GM12878 (cell line): ENCODE measurements around the gene HUNK. TPM values are rescaled to one million over a fixed set of nuclear protein-coding genes. Genes with fewer than 3 reads are reported as not detected.

Experiments used
- ATAC-seq: fragments of 200-7000 bp; cut with Tn5 transposase; 3 replicates; pipeline ENCODE4 v1.9.1; 2020; ENCODE audit warnings: mild to moderate bottlenecking, moderate library complexity
- BruUV-seq: library from RNA; stranded (reverse); fragments of 400-500 nt; replicated peaks from 2 replicates; lab custom pipeline; 2021; lab: Mats Ljungman, UMichigan
- CTCF ChIA-PET: fragments of 300-600 bp; sonication (Branson Sonifier 250); formaldehyde crosslinking; extraction: SDS; loops from one replicate; lab custom pipeline; 2021; ENCODE audit warnings: inconsistent platforms; lab: Yijun Ruan, JAX
- POLR2A ChIA-PET: fragments of 350-600 bp; formaldehyde crosslinking; extraction: SDS; loops from one replicate; lab custom pipeline; 2021; ENCODE audit warnings: inconsistent platforms; lab: Charles Lee
- RAD21 ChIA-PET: fragments of 300-600 bp; sonication (Branson Sonifier 250); formaldehyde crosslinking; loops from one replicate; lab custom pipeline; 2023; ENCODE audit warnings: antibody characterized with exemption; ENCODE audit not compliant: unreplicated experiment; lab: Charles Lee
- SMC1A ChIA-PET: fragments of 300-600 bp; sonication (Branson Sonifier 250); formaldehyde crosslinking; loops from one replicate; lab custom pipeline; 2023; ENCODE audit not compliant: unreplicated experiment, uncharacterized antibody; lab: Charles Lee
- DNase-seq: peaks from one replicate; pipeline ENCODE4 v3.0.0-alpha.2; 2011; ENCODE audit warnings: low read depth, low spot score
- FAIRE-seq: peaks from 3 replicates; lab custom pipeline; 2011; peaks lifted over from hg19 to GRCh38; lab: Jason Lieb, UNC
- H2AFZ ChIP-seq: 2 replicates; pipeline ENCODE4 v1.6.0; 2011; ENCODE audit warnings: low read depth, low read length, control low read depth; ENCODE audit not compliant: control insufficient read depth
- H3K27ac ChIP-seq: 2 replicates; pipeline ENCODE4 v1.5.1; 2011; ENCODE audit warnings: control low read depth; ENCODE audit not compliant: control insufficient read depth, insufficient read depth
- H3K27me3 ChIP-seq, 2 experiments: replicated peaks in 1 of 2; 2 replicates each; pipeline versions ENCODE4 v1.6.0 to v1.6.1; 2011; ENCODE audit warnings: low read length in 1 of 2; ENCODE audit not compliant: control insufficient read depth in 2 of 2, insufficient read depth in 2 of 2
- H3K36me3 ChIP-seq, 2 experiments: 2 replicates each; pipeline ENCODE4 v1.5.1; 2011; ENCODE audit warnings: low read length in 1 of 2; ENCODE audit not compliant: control insufficient read depth in 2 of 2, insufficient read depth in 2 of 2
- H3K4me1 ChIP-seq: 2 replicates; pipeline ENCODE4 v1.6.1; 2011; ENCODE audit warnings: mild to moderate bottlenecking, low read length, moderate library complexity, mixed read lengths; ENCODE audit not compliant: control insufficient read depth, insufficient read depth
- H3K4me2 ChIP-seq: 2 replicates; pipeline ENCODE4 v1.6.0; 2011; ENCODE audit warnings: control low read depth; ENCODE audit not compliant: control insufficient read depth, insufficient read depth
- H3K4me3 ChIP-seq: fragments of 200-600 bp; sonication (generic); 2 replicates; pipeline ENCODE4 v1.5.1; 2016
- H3K79me2 ChIP-seq: 2 replicates; pipeline ENCODE4 v1.6.0; 2011; ENCODE audit warnings: low read length; ENCODE audit not compliant: control insufficient read depth, insufficient read depth
- H3K9ac ChIP-seq: 2 replicates; pipeline ENCODE4 v1.8.0; 2011; ENCODE audit warnings: low read length, control low read depth, mixed read lengths; ENCODE audit not compliant: control insufficient read depth, insufficient read depth
- H3K9me3 ChIP-seq: replicated peaks from 3 replicates; pipeline ENCODE4 v1.5.1; 2011; ENCODE audit warnings: mild to moderate bottlenecking, low read length; ENCODE audit not compliant: control insufficient read depth, insufficient read depth
- H4K20me1 ChIP-seq: 2 replicates; pipeline ENCODE4 v1.6.0; 2011; ENCODE audit not compliant: control insufficient read depth, insufficient read depth
- BRCA1 ChIP-seq: IDR thresholded peaks from 2 replicates; pipeline ENCODE4 v1.6.1; 2011; ENCODE audit warnings: low read depth, low read length, improper control_type of control experiment
- CREB1 ChIP-seq: IDR thresholded peaks from 2 replicates; pipeline ENCODE4 v1.6.1; 2012; ENCODE audit warnings: low read depth, mild to moderate bottlenecking, inconsistent platforms
- JUND ChIP-seq: IDR thresholded peaks from 2 replicates; pipeline ENCODE4 v1.6.1; 2012; ENCODE audit warnings: low read depth, mild to moderate bottlenecking, low read length, improper control_type of control experiment, moderate library complexity
- MTA2 ChIP-seq: fragments of 450-650 bp; IDR thresholded peaks from 2 replicates; pipeline ENCODE4 v1.6.1; 2016; ENCODE audit warnings: low read depth, mild to moderate bottlenecking, moderate library complexity
- NFYA ChIP-seq: IDR thresholded peaks from 2 replicates; pipeline ENCODE4 v1.6.1; 2011; ENCODE audit warnings: low read depth, mild to moderate bottlenecking, low read length, improper control_type of control experiment, borderline replicate concordance
- PML ChIP-seq: IDR thresholded peaks from 2 replicates; pipeline ENCODE4 v1.6.1; 2012; ENCODE audit warnings: low read length, inconsistent platforms
- POU2F2 ChIP-seq: IDR thresholded peaks from 3 replicates; pipeline ENCODE4 v1.6.1; 2011; ENCODE audit warnings: low read depth, mild to moderate bottlenecking, low read length, borderline replicate concordance
- RAD51 ChIP-seq: fragments of 450-650 bp; IDR thresholded peaks from 2 replicates; pipeline ENCODE4 v1.6.1; 2016; ENCODE audit warnings: moderate library complexity, mild to moderate bottlenecking, inconsistent platforms
- RBBP5 ChIP-seq: fragments of 200-600 bp; sonication (generic); conservative IDR thresholded peaks from 2 replicates; pipeline ENCODE4 v1.6.1; 2016
- SRF ChIP-seq, 2 experiments: IDR thresholded peaks; 2 replicates each; pipeline ENCODE4 v1.6.1; 2011; ENCODE audit warnings: low read depth in 2 of 2, low read length in 2 of 2, mild to moderate bottlenecking in 1 of 2, moderate library complexity in 1 of 2
- SUZ12 ChIP-seq: fragments of 200-600 bp; sonication (generic); IDR thresholded peaks from one replicate; pipeline ENCODE4 v1.6.1; 2018; ENCODE audit warnings: antibody characterized with exemption, mild to moderate bottlenecking; ENCODE audit not compliant: unreplicated experiment
- TBL1XR1 ChIP-seq: IDR thresholded peaks from 2 replicates; pipeline ENCODE4 v1.6.1; 2012; ENCODE audit warnings: low read depth, low read length, improper control_type of control experiment
- WRNIP1 ChIP-seq: IDR thresholded peaks from 2 replicates; pipeline ENCODE4 v1.6.1; 2011; ENCODE audit warnings: low read depth, low read length, improper control_type of control experiment, borderline replicate concordance
- YY1 ChIP-seq: IDR thresholded peaks from 2 replicates; pipeline ENCODE4 v1.6.1; 2011; ENCODE audit warnings: low read depth, mild to moderate bottlenecking, low read length
- ZBED1 ChIP-seq: IDR thresholded peaks from 2 replicates; pipeline ENCODE4 v1.6.1; 2016; ENCODE audit warnings: borderline replicate concordance
- ZNF217 ChIP-seq: fragments of 450-650 bp; IDR thresholded peaks from 2 replicates; pipeline ENCODE4 v1.6.1; 2017; ENCODE audit warnings: antibody characterized with exemption, mild to moderate bottlenecking
- ZNF274 ChIP-seq: IDR thresholded peaks from one replicate; pipeline ENCODE4 v1.8.0; 2011; ENCODE audit not compliant: insufficient read length, insufficient read depth
- in situ Hi-C: fragments of 300-500 bp; cut with MboI; formaldehyde crosslinking; loops from 9 replicates; pipeline ENCODE4 v1.14.3; 2018; ENCODE audit warnings: mixed read lengths
- intact Hi-C: fragments of 100-400 bp; cut with micrococcal nuclease; formaldehyde crosslinking; loops from one replicate; pipeline ENCODE4 v1.14.2; 2022; ENCODE audit not compliant: unreplicated experiment
- polyA plus RNA-seq, 11 experiments: library from polyadenylated mRNA; depleted of rRNA in 4 of 11; unstranded in 6 of 11; stranded (reverse) in 5 of 11; fragments of >200 nt; fragmentation: Nextera tagmentation in 4 of 11; fragmentation: Illumina TruSeq in 1 of 11; extraction: Ambion mirVana in 4 of 11; extraction: Trizol in 1 of 11; gene quantifications; 1 replicate in 1 of 11; 2 replicates in 10 of 11; pipeline versions ENCODE4 v1.2.1 to v1.2.3, GENCODE V29; 2011 to 2016; ENCODE audit warnings: inconsistent platforms in 2 of 11, missing spikeins in 2 of 11, low read depth in 1 of 11
- total RNA-seq, 4 experiments: library from RNA; depleted of rRNA in 3 of 4; stranded (reverse); fragments of >200 nt in 3 of 4; fragmentation: Illumina TruSeq in 1 of 4; extraction: Trizol in 1 of 4; gene quantifications; 2 replicates each; pipeline versions ENCODE4 v1.2.1 to v1.2.3, GENCODE V29; 2013 to 2021
- TF ChIP-seq, protein P1 (sequence below): fragments of 450-650 bp; IDR thresholded peaks from 2 replicates; pipeline ENCODE4 v1.6.1; 2016; ENCODE audit warnings: mild to moderate bottlenecking
- TF ChIP-seq, protein P2 (sequence below): fragments of 450-650 bp; IDR thresholded peaks from 2 replicates; pipeline ENCODE4 v1.6.1; 2017; ENCODE audit warnings: antibody characterized with exemption, mild to moderate bottlenecking, moderate library complexity
- TF ChIP-seq, protein P3 (sequence below): IDR thresholded peaks from 2 replicates; pipeline ENCODE4 v1.6.1; 2012; ENCODE audit warnings: low read depth, low read length, improper control_type of control experiment

Gene HUNK
- total and polyA plus RNA-seq, 10 of the 15 experiments (the other 5 are each of a cell fraction or from before 2014, with no cell fraction given): under 0.01 to 0.14 (median 0.03) TPM; not detected in 7

DNA sequence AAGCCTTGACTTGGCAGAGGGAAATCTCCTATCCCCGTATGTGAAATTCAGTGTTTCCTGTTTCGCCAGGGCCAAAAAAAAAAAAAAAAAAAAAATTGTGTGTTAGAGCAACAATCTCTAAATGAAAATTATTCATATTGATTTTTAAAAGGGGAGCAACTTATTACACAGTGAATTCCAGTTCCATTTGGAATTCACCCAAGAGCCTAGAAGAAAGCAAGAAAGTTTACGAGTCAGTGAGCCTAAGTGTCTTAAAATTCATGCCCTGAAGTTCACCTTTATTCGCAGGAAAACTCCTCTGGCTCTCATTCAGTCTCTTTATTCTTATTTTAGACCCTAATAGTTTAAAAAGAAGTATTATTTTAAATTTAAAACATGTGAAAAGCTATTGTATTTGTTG is 42.1 kb upstream of the HUNK start (continued):
- TF ChIP-seq NFYA: no peak
- TF ChIP-seq MTA2: no peak
- no peak for TF ChIP-seq CREB1
- TF ChIP-seq, protein P1, sequence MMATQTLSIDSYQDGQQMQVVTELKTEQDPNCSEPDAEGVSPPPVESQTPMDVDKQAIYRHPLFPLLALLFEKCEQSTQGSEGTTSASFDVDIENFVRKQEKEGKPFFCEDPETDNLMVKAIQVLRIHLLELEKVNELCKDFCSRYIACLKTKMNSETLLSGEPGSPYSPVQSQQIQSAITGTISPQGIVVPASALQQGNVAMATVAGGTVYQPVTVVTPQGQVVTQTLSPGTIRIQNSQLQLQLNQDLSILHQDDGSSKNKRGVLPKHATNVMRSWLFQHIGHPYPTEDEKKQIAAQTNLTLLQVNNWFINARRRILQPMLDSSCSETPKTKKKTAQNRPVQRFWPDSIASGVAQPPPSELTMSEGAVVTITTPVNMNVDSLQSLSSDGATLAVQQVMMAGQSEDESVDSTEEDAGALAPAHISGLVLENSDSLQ: no peak

DNA sequence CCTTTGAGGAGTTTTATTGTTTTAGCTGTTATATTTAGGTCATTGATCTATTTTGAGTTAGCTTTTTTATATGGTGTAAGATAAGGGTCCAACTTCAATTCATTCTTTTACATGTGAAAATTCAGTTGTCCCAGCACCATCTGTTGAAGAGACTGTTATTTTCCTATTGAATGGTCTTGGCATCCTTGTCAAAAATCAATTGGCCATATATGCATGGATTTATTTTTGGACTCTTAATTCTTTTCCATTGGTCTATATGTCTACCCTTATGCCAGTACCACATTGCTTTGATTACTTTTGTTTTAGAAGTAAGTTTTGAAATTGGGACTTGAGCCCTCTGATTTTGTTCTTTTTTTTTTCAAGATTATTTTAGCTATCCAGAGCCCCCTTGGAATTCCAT is 35.8 kb upstream of the HUNK start:
- intact Hi-C loops: no loop called here
- no peak overlapping the region for H3K4me2 ChIP-seq
- no peak for ATAC-seq
- no peak for TF ChIP-seq BRCA1
- no peak for TF ChIP-seq ZNF217
- no peak for TF ChIP-seq RAD51
- TF ChIP-seq SUZ12: no peak
- no peak for TF ChIP-seq WRNIP1
- TF ChIP-seq YY1: no peak
- TF ChIP-seq, protein P2, sequence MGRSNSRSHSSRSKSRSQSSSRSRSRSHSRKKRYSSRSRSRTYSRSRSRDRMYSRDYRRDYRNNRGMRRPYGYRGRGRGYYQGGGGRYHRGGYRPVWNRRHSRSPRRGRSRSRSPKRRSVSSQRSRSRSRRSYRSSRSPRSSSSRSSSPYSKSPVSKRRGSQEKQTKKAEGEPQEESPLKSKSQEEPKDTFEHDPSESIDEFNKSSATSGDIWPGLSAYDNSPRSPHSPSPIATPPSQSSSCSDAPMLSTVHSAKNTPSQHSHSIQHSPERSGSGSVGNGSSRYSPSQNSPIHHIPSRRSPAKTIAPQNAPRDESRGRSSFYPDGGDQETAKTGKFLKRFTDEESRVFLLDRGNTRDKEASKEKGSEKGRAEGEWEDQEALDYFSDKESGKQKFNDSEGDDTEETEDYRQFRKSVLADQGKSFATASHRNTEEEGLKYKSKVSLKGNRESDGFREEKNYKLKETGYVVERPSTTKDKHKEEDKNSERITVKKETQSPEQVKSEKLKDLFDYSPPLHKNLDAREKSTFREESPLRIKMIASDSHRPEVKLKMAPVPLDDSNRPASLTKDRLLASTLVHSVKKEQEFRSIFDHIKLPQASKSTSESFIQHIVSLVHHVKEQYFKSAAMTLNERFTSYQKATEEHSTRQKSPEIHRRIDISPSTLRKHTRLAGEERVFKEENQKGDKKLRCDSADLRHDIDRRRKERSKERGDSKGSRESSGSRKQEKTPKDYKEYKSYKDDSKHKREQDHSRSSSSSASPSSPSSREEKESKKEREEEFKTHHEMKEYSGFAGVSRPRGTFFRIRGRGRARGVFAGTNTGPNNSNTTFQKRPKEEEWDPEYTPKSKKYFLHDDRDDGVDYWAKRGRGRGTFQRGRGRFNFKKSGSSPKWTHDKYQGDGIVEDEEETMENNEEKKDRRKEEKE: no peak
- no peak for TF ChIP-seq JUND
- TF ChIP-seq ZNF274: no peak
- TF ChIP-seq POU2F2: no peak
- no peak for TF ChIP-seq PML
- TF ChIP-seq SRF (IDR thresholded peaks at IDR 0.05; ENCODE audit: low read depth in 2 of 2, low read length in 2 of 2): no peak
- no peak for TF ChIP-seq RBBP5
- no peak for TF ChIP-seq TBL1XR1
- no peak for TF ChIP-seq ZBED1
- TF ChIP-seq, protein P3, sequence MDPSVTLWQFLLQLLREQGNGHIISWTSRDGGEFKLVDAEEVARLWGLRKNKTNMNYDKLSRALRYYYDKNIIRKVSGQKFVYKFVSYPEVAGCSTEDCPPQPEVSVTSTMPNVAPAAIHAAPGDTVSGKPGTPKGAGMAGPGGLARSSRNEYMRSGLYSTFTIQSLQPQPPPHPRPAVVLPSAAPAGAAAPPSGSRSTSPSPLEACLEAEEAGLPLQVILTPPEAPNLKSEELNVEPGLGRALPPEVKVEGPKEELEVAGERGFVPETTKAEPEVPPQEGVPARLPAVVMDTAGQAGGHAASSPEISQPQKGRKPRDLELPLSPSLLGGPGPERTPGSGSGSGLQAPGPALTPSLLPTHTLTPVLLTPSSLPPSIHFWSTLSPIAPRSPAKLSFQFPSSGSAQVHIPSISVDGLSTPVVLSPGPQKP: no peak
- TF ChIP-seq, all 136 proteins: peak for 0
- Histone ChIP-seq H3K4me3 (no peak overlapping the region), H3K4me1 (no peaks in the 10 kb centered on the region), H3K79me2 (no peaks in the 10 kb centered on the region), H4K20me1 (no peaks in the 10 kb centered on the region), H3K9ac (no peak overlapping the region), H2AFZ (no peak overlapping the region), H3K27ac (no peak overlapping the region), H3K36me3 (no peaks in the 10 kb centered on the region), H3K27me3 (no peaks in the 10 kb centered on the region), H3K9me3 (no peaks in the 10 kb centered on the region)
- ChIA-PET SMC1A (interaction anchor here (0.6 kb wide), 1 partner anchor 51 kb away, joined by 3 read pairs; no protein-coding TSS in a partner anchor), RAD21 (no interaction called here), POLR2A (no interaction called here), CTCF (interaction anchor here (0.7 to 1.6 kb wide), 2 partner anchors 64 to 717 kb away, joined by 3 to 5 read pairs; no protein-coding TSS in a partner anchor)
- in situ Hi-C loops: no loop called here
- FAIRE-seq: no peak
- DNase-seq: no peak
- BruUV-seq: no TSS peak
